Brain microvascular endothelial cell (primary cell): ENCODE data around the gene DPYSL3.

Source experiments
- DNase-seq: peaks from one replicate; pipeline ENCODE4 v3.0.0-alpha.2; 2020
- H3K27ac ChIP-seq: fragments of 250-450 bp; sonication (Bioruptor Pico); 2 replicates; pipeline ENCODE4 v1.5.1; 2020; ENCODE audit warnings: mild to moderate bottlenecking, moderate library complexity
- H3K27me3 ChIP-seq: fragments of 250-450 bp; sonication (Bioruptor Pico); replicated peaks from 2 replicates; pipeline ENCODE4 v1.5.1; 2020; ENCODE audit warnings: mild to moderate bottlenecking
- H3K36me3 ChIP-seq: fragments of 250-450 bp; sonication (Bioruptor Pico); replicated peaks from 2 replicates; pipeline ENCODE4 v1.5.1; 2020; ENCODE audit warnings: mild to moderate bottlenecking
- H3K4me3 ChIP-seq: 2 replicates; pipeline ENCODE4 v1.5.1; 2011; ENCODE audit warnings: low read depth, mild to moderate bottlenecking, control low read depth, low read length, moderate library complexity
- in situ Hi-C: cut with HindIII; loops from 2 replicates; pipeline ENCODE4 v1.10.0; 2017; ENCODE audit warnings: low sequenced_read_pairs, low pct_ligation_motif_present
- TF ChIP-seq, protein P1 (sequence below): IDR thresholded peaks from 2 replicates; pipeline ENCODE4 v1.5.1; 2011; ENCODE audit warnings: low read depth, mild to moderate bottlenecking, moderate library complexity, low read length, control low read depth, inconsistent platforms; ENCODE audit errors: missing control alignments

Gene DPYSL3

GRCh38 chr5:147455822-147456450 lies 53.9 kb downstream of the DPYSL3 start:
- no peaks in the 10 kb centered on the region for H3K36me3 ChIP-seq
- peaks cover 3% of the 10 kb centered on the region for H3K27me3 ChIP-seq
- H3K4me3 ChIP-seq: no peak overlapping the region
- in situ Hi-C loops: loop anchor here (25.0 kb wide), 1 partner anchor 106 kb away; no protein-coding TSS in a partner anchor
- DNase-seq: no peak
- TF ChIP-seq, protein P1, sequence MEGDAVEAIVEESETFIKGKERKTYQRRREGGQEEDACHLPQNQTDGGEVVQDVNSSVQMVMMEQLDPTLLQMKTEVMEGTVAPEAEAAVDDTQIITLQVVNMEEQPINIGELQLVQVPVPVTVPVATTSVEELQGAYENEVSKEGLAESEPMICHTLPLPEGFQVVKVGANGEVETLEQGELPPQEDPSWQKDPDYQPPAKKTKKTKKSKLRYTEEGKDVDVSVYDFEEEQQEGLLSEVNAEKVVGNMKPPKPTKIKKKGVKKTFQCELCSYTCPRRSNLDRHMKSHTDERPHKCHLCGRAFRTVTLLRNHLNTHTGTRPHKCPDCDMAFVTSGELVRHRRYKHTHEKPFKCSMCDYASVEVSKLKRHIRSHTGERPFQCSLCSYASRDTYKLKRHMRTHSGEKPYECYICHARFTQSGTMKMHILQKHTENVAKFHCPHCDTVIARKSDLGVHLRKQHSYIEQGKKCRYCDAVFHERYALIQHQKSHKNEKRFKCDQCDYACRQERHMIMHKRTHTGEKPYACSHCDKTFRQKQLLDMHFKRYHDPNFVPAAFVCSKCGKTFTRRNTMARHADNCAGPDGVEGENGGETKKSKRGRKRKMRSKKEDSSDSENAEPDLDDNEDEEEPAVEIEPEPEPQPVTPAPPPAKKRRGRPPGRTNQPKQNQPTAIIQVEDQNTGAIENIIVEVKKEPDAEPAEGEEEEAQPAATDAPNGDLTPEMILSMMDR: no peak
- no peak overlapping the region for H3K27ac ChIP-seq

DNA sequence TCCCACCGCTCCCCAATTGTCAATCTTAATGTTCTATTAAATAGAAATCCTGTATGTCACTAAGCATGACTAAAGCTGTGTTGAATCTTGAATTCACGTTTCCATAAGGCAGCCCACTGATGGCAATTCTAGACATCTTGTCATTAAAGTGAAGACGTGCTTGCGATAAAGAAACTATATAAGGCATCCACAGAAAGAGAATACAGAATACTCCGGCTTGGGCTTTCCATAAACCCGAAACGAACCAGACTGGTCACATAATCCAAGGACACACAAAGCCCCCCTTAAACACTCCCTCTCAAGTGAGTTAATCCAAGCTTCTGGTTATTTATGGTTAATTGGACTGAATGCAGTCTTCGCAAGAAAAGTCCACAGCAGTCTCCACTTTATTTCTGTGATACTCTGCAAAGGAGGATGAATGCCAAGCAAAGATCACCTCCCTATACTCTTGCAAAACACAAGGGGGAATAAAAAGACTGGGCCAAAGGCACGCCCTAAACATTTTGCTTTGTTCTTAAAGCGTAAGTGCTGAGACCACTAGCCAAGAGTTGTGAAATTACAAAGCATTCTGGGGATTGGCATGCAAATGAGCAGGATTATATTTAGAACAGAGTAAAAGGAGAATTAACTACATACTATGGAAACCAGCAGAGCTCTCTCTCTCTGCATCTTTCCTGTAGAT lies 54.7 kb downstream of the DPYSL3 start:
- TF ChIP-seq, protein P1: no peak
- no peak overlapping the region for H3K4me3 ChIP-seq
- in situ Hi-C loops: loop anchor here (25.0 kb wide), 1 partner anchor 107 kb away; no protein-coding TSS in a partner anchor
- no peak for DNase-seq
- no peak overlapping the region for H3K27ac ChIP-seq
- no peaks in the 10 kb centered on the region for H3K36me3 ChIP-seq
- peaks cover 3% of the 10 kb centered on the region for H3K27me3 ChIP-seq

GRCh38 chr5:147453875-147454814 lies 55.7 kb downstream of the DPYSL3 start:
- Histone ChIP-seq H3K36me3 (no peaks in the 10 kb centered on the region), H3K4me3 (peak overlapping the region; percentile 77), H3K27ac (peak overlapping the region; percentile 33), H3K27me3 (peaks cover 3% of the 10 kb centered on the region)
- DNase-seq: peak; percentile 51
- in situ Hi-C loops: loop anchor here (25.0 kb wide), 1 partner anchor 108 kb away; no protein-coding TSS in a partner anchor
- TF ChIP-seq, protein P1: peak; percentile 87

DNA sequence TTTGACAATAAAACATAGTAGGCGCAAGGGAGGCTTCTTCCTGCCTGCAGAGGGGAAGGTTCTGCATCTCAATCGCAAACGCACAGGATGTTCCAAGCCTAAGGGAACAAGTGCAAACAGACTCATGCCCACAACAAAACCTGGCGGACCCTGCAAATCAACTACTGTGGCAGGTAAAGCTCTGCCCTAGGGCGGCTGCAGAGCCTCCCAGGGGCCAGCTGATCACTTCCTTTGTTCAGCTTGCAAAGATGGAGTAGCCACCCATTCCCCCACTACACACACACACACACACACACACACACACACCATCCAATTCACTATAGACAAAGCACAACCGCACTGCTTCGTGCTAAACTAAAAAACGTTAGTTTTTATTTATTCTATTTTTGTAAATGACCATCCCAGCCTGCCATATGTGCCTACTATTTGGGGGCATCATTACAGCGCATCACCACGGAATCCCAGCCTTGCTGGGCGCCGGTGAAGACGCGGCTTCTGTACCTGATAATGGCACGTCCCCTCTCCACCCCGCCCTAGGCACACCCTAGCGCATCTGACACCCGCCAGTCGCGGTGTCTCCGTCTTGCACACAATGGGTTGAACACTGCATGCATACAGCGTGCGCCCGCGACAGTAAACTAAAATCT lies 57.6 kb downstream of the DPYSL3 start:
- TF ChIP-seq, protein P1: no peak
- no peak overlapping the region for H3K27ac ChIP-seq
- peak overlapping the region; percentile 77 for H3K4me3 ChIP-seq
- no peak for DNase-seq
- H3K36me3 ChIP-seq: no peaks in the 10 kb centered on the region
- in situ Hi-C loops: loop anchor here (25.0 kb wide), 1 partner anchor 110 kb away; no protein-coding TSS in a partner anchor
- H3K27me3 ChIP-seq: peaks cover 3% of the 10 kb centered on the region

DNA sequence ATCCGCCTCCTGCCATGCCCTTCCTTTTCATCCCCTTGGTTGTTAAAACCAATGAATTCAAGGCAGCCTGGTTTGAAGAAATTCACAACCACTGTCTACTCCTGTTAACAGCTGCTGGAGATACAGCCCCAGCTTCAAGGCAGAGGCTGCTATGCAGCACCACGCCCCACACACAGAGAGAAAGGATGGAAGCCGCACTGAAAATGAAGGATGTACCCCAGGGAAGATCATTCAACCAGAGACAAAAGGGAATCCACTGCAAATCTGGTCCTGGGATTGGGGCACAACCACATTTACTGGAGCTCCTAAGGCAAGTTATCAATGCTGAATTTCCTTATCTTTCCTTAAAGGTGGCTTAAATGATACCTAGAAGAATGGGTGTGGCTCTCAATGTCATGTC lies 58.7 kb downstream of the DPYSL3 start:
- H3K27ac ChIP-seq: no peak overlapping the region
- peaks cover 3% of the 10 kb centered on the region for H3K27me3 ChIP-seq
- no peaks in the 10 kb centered on the region for H3K36me3 ChIP-seq
- TF ChIP-seq, protein P1: no peak
- in situ Hi-C loops: loop anchor here (25.0 kb wide), 1 partner anchor 111 kb away; no protein-coding TSS in a partner anchor
- H3K4me3 ChIP-seq: no peak overlapping the region
- DNase-seq: no peak
